Fibroblast of villous mesenchyme (primary cell): ENCODE data around the gene ARL14EPL. TPM values are rescaled to one million over a fixed set of nuclear protein-coding genes. Genes with fewer than 3 reads are reported as not detected.

Experiments
- DNase-seq: peaks from one replicate; pipeline ENCODE4 v3.0.0-alpha.2; 2010; ENCODE audit warnings: low read depth
- H3K4me3 ChIP-seq: 2 replicates; pipeline ENCODE4 v1.5.1; 2011; ENCODE audit warnings: low read depth, mild to moderate bottlenecking, low read length
- total RNA-seq: library from RNA; depleted of rRNA; stranded (reverse); fragments of >200 nt; gene quantifications from 2 replicates; pipeline ENCODE4 v1.2.3, GENCODE V29; 2012
- TF ChIP-seq, protein P1 (sequence below): IDR thresholded peaks from 2 replicates; pipeline ENCODE4 v1.5.1; 2012; ENCODE audit warnings: low read depth, mild to moderate bottlenecking, low read length; ENCODE audit not compliant: insufficient read depth

The ARL14EPL gene
- total RNA-seq, 1 donor: not detected

GRCh38 chr5:116025866-116026265, 6.4 kb upstream of the ARL14EPL start:
- H3K4me3 ChIP-seq: no peak overlapping the region
- no peak for DNase-seq
- TF ChIP-seq, protein P1, sequence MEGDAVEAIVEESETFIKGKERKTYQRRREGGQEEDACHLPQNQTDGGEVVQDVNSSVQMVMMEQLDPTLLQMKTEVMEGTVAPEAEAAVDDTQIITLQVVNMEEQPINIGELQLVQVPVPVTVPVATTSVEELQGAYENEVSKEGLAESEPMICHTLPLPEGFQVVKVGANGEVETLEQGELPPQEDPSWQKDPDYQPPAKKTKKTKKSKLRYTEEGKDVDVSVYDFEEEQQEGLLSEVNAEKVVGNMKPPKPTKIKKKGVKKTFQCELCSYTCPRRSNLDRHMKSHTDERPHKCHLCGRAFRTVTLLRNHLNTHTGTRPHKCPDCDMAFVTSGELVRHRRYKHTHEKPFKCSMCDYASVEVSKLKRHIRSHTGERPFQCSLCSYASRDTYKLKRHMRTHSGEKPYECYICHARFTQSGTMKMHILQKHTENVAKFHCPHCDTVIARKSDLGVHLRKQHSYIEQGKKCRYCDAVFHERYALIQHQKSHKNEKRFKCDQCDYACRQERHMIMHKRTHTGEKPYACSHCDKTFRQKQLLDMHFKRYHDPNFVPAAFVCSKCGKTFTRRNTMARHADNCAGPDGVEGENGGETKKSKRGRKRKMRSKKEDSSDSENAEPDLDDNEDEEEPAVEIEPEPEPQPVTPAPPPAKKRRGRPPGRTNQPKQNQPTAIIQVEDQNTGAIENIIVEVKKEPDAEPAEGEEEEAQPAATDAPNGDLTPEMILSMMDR: no peak

DNA sequence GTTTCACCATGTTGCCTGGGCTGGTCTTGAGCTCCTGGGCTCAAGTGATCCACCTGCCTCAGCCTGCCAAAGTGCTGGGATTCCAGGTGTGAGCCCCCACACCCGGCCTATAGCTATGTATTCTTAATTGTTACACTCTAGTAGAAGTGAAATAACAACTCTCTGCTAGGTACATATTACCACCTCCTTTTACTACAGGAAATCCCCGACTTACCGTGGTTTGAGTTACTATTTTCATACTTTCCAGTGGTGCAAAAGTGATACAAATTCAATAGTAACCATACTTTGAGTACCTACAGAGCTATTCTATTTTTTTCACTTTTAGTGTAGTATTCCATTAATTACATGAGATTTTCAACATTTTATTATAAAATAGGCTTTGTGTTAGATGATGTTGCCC, 719 bp downstream of the ARL14EPL start:
- no peak overlapping the region for H3K4me3 ChIP-seq
- TF ChIP-seq, protein P1: no peak

GRCh38 chr5:116035123-116035522, 2.9 kb downstream of the ARL14EPL start:
- TF ChIP-seq, protein P1: no peak
- no peak for DNase-seq
- H3K4me3 ChIP-seq: no peak overlapping the region

More for the DNA sequence above, 719 bp downstream of the ARL14EPL start:
- no peak for DNase-seq

- TF ChIP-seq, protein P1: no peak
- no peak overlapping the region for H3K4me3 ChIP-seq
- peak; percentile 23 for DNase-seq
These were observed 5.1 kb downstream of the ARL14EPL start for GRCh38 chr5:116037236-116037822.

DNA sequence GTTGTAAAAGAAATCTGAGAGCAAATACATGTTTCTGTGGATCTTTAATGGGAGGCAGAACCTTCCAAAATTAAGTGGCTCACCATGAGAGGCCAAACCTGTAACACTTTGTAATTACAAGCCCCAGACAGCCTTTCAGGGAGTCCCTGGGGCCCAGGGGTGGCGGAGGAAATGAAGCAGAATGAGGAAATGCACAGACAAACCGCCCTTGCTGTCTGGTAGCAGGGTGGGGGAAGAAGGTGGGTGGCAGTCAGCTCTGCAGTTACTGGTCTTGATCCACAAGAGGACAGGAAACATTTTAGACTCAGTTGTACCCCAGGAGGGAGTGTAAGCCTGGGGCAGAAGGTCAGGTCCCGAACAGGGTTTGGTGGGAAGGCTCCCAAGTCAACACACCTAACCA, 6.5 kb downstream of the ARL14EPL start:
- no peak for DNase-seq
- no peak overlapping the region for H3K4me3 ChIP-seq
- TF ChIP-seq, protein P1: no peak

DNA sequence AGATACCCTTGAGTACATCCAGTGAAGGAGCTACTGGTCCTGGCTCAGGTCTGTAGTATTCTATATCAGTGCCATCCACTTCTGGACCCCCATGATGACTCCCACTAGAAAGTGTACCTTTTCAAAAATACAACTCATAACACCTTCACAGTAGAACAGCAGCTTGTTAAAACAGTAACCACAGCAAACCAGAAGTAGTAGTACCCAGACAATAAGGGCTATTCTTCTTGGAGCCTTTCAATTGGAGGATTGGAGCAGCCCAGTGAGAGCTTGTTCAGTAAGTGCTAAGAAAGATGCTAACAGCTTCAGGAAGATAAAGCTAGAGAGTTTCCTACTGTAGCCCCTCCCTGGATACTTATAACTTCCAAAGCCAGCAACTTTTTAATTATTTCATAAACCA, 10.1 kb downstream of the ARL14EPL start:
- TF ChIP-seq, protein P1: no peak
- no peak for DNase-seq
- H3K4me3 ChIP-seq: no peak overlapping the region

- no peak for DNase-seq
These were observed 11.8 kb downstream of the ARL14EPL start for GRCh38 chr5:116044073-116044472.

More at GRCh38 chr5:116044073-116044472, 11.8 kb downstream of the ARL14EPL start:
- no peak overlapping the region for H3K4me3 ChIP-seq
- TF ChIP-seq, protein P1: no peak
